Caco-2 (cell line): Measurements from ENCODE around the gene PES1. TPM values are rescaled to one million over a fixed set of nuclear protein-coding genes. Genes with fewer than 3 reads are reported as not detected.

ENCODE experiments used
- BruUV-seq: library from RNA; stranded (reverse); fragments of 400-500 nt; replicated peaks from 2 replicates; lab custom pipeline; 2021; lab: Mats Ljungman, UMichigan
- CTCF ChIA-PET: fragments of 300-600 bp; sonication (Branson Sonifier 250); formaldehyde crosslinking; loops from one replicate; lab custom pipeline; 2022; ENCODE audit warnings: antibody characterized with exemption; lab: Charles Lee
- POLR2A ChIA-PET: fragments of 300-600 bp; sonication (Branson Sonifier 250); formaldehyde crosslinking; loops from one replicate; lab custom pipeline; 2022; ENCODE audit warnings: antibody characterized with exemption; lab: Charles Lee
- DNase-seq, 2 experiments: peaks; one replicate each; pipeline versions ENCODE4 v3.0.0 to v3.0.0-alpha.2; 2020 to 2022
- H3K27me3 ChIP-seq: replicated peaks from 2 replicates; pipeline ENCODE4 v1.6.0; 2011; ENCODE audit warnings: low read length; ENCODE audit not compliant: control insufficient read depth, insufficient read depth
- H3K36me3 ChIP-seq: 2 replicates; pipeline ENCODE4 v1.5.1; 2011; ENCODE audit warnings: low read length; ENCODE audit not compliant: control insufficient read depth, insufficient read depth
- H3K4me1 ChIP-seq: fragments of 250-450 bp; sonication (Bioruptor Pico); 2 replicates; pipeline ENCODE4 v1.5.1; 2020; ENCODE audit warnings: mild to moderate bottlenecking
- H3K4me3 ChIP-seq: 2 replicates; pipeline ENCODE4 v1.5.1; 2011; ENCODE audit warnings: low read depth, mild to moderate bottlenecking, control low read depth, low read length
- H3K9me3 ChIP-seq: fragments of 250-450 bp; sonication (Bioruptor Pico); 2 replicates; pipeline ENCODE4 v1.5.1; 2020; ENCODE audit warnings: mild to moderate bottlenecking, moderate library complexity
- H3K27ac Mint-ChIP-seq: one replicate; pipeline ENCODE4 v1.8.0; 2022; ENCODE audit warnings: mixed read lengths; ENCODE audit not compliant: unreplicated experiment
- H3K27me3 Mint-ChIP-seq: one replicate; pipeline ENCODE4 v1.8.0; 2022; ENCODE audit warnings: mixed read lengths; ENCODE audit not compliant: insufficient read depth, unreplicated experiment
- H3K36me3 Mint-ChIP-seq: one replicate; pipeline ENCODE4 v1.8.0; 2022; ENCODE audit warnings: mild to moderate bottlenecking, mixed read lengths; ENCODE audit not compliant: insufficient read depth, unreplicated experiment
- H3K4me1 Mint-ChIP-seq: one replicate; pipeline ENCODE4 v1.8.0; 2022; ENCODE audit warnings: low read depth, mixed read lengths; ENCODE audit not compliant: unreplicated experiment
- H3K4me3 Mint-ChIP-seq: one replicate; pipeline ENCODE4 v1.8.0; 2022; ENCODE audit warnings: mild to moderate bottlenecking, moderate library complexity, mixed read lengths; ENCODE audit not compliant: unreplicated experiment
- H3K9me3 Mint-ChIP-seq: one replicate; pipeline ENCODE4 v1.8.0; 2022; ENCODE audit warnings: mixed read lengths; ENCODE audit not compliant: unreplicated experiment
- CTCF ChIP-seq, 2 experiments: fragments of 200-600 bp in 1 of 2; IDR thresholded peaks; 1 replicate in 1 of 2; 2 replicates in 1 of 2; pipeline versions ENCODE4 v1.5.1 to v1.8.0; 2011 to 2022; ENCODE audit warnings: antibody characterized with exemption in 1 of 2, control low read depth in 1 of 2, inconsistent platforms in 1 of 2, low read depth in 1 of 2, low read length in 1 of 2, mild to moderate bottlenecking in 1 of 2, moderate library complexity in 1 of 2; ENCODE audit not compliant: insufficient read depth in 1 of 2, severe bottlenecking in 1 of 2, unreplicated experiment in 1 of 2
- intact Hi-C: fragments of 100-400 bp; cut with micrococcal nuclease; formaldehyde crosslinking; loops from one replicate; pipeline ENCODE4 v1.10.0; 2022; ENCODE audit not compliant: unreplicated experiment
- total RNA-seq: library from RNA; stranded (reverse); gene quantifications from 2 replicates; pipeline ENCODE4 v1.2.3, GENCODE V29; 2022

Gene PES1
- total RNA-seq, 1 experiment from 2014 or later, result 110 TPM

DNA sequence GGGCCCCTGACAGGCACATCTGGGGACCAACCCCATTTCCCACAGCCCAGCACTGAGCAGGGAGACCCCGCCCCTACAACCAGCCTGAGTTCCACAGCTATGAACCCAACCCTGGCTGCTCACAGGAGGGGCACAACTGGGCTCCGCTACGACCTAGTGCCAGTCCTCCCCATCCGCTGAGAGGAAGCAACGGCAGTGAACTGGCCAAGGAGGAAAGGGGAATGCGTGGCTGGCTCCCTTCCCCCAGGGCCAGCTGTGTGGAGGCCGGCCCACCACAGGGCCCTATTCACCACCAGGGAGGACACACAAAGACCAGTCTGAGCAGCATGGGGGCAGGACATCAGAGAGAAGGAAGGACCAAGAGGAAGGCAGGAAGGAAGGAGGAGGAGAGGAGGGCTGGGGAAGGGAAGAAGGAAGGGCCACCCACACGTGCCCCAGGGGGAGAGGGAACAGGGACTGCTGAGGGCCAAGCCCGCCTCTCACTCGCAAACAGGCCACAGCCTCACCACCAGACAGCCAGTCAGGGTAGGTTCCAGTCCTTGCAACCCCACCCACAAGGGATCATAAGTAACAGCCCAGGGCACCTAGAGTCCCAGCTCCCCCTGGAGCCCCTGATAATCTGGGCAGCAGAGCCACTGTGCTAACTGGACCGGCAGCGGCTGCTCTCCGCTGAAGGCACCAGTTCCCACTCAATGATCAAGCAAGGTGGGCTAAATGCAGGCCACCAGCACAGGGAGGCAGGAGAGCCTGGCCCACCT is 8.7 kb downstream of the PES1 start:
- Histone ChIP-seq H3K36me3 (peaks cover 4% of the 10 kb centered on the region; the same call in 1 of the 2 replicates), H3K4me1 (no peaks in the 10 kb centered on the region), H3K27me3 (no peaks in the 10 kb centered on the region), H3K4me3 (no peak overlapping the region), H3K9me3 (no peaks in the 10 kb centered on the region)
- ChIA-PET POLR2A (no interaction called here), CTCF (no interaction called here)
- H3K4me1 Mint-ChIP-seq, result no peaks in the 10 kb centered on the region
- intact Hi-C loops, result no loop called here
- TF ChIP-seq CTCF (IDR thresholded peaks at IDR 0.05; ENCODE audit: insufficient read depth in 1 of 2, low read depth in 1 of 2, low read length in 1 of 2, severe bottlenecking in 1 of 2, unreplicated experiment in 1 of 2), result no peak
- no peak overlapping the region for H3K27ac Mint-ChIP-seq
- DNase-seq, result no peak
- no peaks in the 10 kb centered on the region for H3K9me3 Mint-ChIP-seq
- H3K27me3 Mint-ChIP-seq, result no peaks in the 10 kb centered on the region
- no peak overlapping the region for H3K4me3 Mint-ChIP-seq
- H3K36me3 Mint-ChIP-seq, result peaks cover 71% of the 10 kb centered on the region
- no TSS peak for BruUV-seq

DNA sequence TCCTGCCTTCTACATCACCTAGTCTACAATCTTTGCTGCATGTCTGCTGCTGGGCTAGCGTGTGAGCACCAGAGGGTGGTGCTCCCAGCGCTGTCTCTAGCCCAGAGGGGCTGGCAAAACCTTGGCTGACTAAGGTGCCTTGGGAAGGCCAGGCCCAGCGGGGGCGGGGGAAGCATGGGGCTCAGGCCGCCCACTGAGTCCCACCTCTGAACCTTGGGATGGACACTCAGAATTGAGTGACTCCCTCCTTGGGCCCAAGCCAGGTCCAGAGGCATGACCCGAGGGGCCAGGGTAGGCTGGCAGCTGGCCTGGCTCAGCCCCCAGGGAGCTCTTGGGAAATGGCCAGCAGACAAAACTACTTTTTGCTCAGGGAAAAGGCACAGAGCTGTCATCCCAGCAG is 9.7 kb downstream of the PES1 start:
- Mint-ChIP-seq H3K4me1 (no peaks in the 10 kb centered on the region), H3K27ac (no peak overlapping the region), H3K36me3 (peaks cover 68% of the 10 kb centered on the region), H3K9me3 (no peaks in the 10 kb centered on the region), H3K27me3 (no peaks in the 10 kb centered on the region), H3K4me3 (no peak overlapping the region)
- no peak for DNase-seq
- no peak for TF ChIP-seq CTCF (IDR thresholded peaks at IDR 0.05; ENCODE audit: insufficient read depth in 1 of 2, low read depth in 1 of 2, low read length in 1 of 2, severe bottlenecking in 1 of 2, unreplicated experiment in 1 of 2)
- Histone ChIP-seq H3K27me3 (no peaks in the 10 kb centered on the region), H3K4me3 (no peak overlapping the region), H3K36me3 (peaks cover 4% of the 10 kb centered on the region; the same call in 1 of the 2 replicates), H3K4me1 (no peaks in the 10 kb centered on the region), H3K9me3 (no peaks in the 10 kb centered on the region)
- ChIA-PET CTCF (no interaction called here), POLR2A (no interaction called here)
- no TSS peak for BruUV-seq
- intact Hi-C loops, result no loop called here

- H3K4me1 Mint-ChIP-seq, result no peaks in the 10 kb centered on the region
- no peak for DNase-seq
- no peak overlapping the region for H3K4me3 Mint-ChIP-seq
- no peaks in the 10 kb centered on the region for H3K9me3 ChIP-seq
- H3K36me3 ChIP-seq, result peaks cover 6% of the 10 kb centered on the region
- H3K4me1 ChIP-seq, result no peaks in the 10 kb centered on the region
- peaks cover 65% of the 10 kb centered on the region for H3K36me3 Mint-ChIP-seq
- H3K27ac Mint-ChIP-seq, result no peak overlapping the region
- H3K4me3 ChIP-seq, result no peak overlapping the region
- TF ChIP-seq CTCF (IDR thresholded peaks at IDR 0.05; ENCODE audit: insufficient read depth in 1 of 2, low read depth in 1 of 2, low read length in 1 of 2, severe bottlenecking in 1 of 2, unreplicated experiment in 1 of 2), result no peak
- no peaks in the 10 kb centered on the region for H3K9me3 Mint-ChIP-seq
- CTCF ChIA-PET, result no interaction called here
- no peaks in the 10 kb centered on the region for H3K27me3 ChIP-seq
- H3K27me3 Mint-ChIP-seq, result no peaks in the 10 kb centered on the region
- no TSS peak for BruUV-seq
- intact Hi-C loops, result no loop called here
- POLR2A ChIA-PET, result no interaction called here
Observed at GRCh38 chr22:30580896-30581295, 10.8 kb downstream of the PES1 start.
